Occipital lobe (tissue), 2 donors: ENCODE results near the gene C1orf216. TPM values are rescaled to one million over a fixed set of nuclear protein-coding genes. Genes with fewer than 3 reads are reported as not detected.
A peak's percentile ranks its signal among the peaks of the same experiment; 100 is the strongest.
"Not testable (repeated sequence)": the region's sequence is repeated elsewhere in the genome, so short reads cannot be mapped to it uniquely, and the experiment has no call there.

Experiments used
- DNase-seq: peaks from one replicate; lab custom pipeline; 2025; lab: John Stamatoyannopoulos, UW
- total RNA-seq: library from RNA; depleted of rRNA; stranded (reverse); fragments of >200 nt; gene quantifications from one replicate; pipeline ENCODE4 v1.2.3, GENCODE V29; 2014

The C1orf216 gene
- total RNA-seq: 73.0 TPM

- DNase-seq: peak; percentile 53
Observed at GRCh38 chr1:35718492-35719336, at the start of gene C1orf216. Gene C1orf216, minus strand, starts transcription at chr1:35718884. Its CDS starts 2,563 bp downstream, at chr1:35716321.

- no peak for DNase-seq
Observed at GRCh38 chr1:35764283-35764682, 45.6 kb upstream of the C1orf216 start.

GRCh38 chr1:35763201-35763600 is 44.5 kb upstream of the C1orf216 start:
- DNase-seq: no peak

- DNase-seq: no peak
Observed at GRCh38 chr1:35762141-35762540, 43.5 kb upstream of the C1orf216 start.

- no peak for DNase-seq
Observed at GRCh38 chr1:35756064-35756463, 37.4 kb upstream of the C1orf216 start.

- no peak for DNase-seq
Observed at GRCh38 chr1:35753626-35754260, 35.1 kb upstream of the C1orf216 start.

GRCh38 chr1:35748326-35748725 is 29.6 kb upstream of the C1orf216 start:
- DNase-seq: peak; percentile 30

GRCh38 chr1:35745124-35745730 is 26.5 kb upstream of the C1orf216 start:
- DNase-seq: no peak

GRCh38 chr1:35737120-35737519 is 18.4 kb upstream of the C1orf216 start:
- DNase-seq: no peak

- no peak for DNase-seq
Observed at GRCh38 chr1:35727434-35728040, 8.9 kb upstream of the C1orf216 start.

- peak; percentile 37 for DNase-seq
Observed at GRCh38 chr1:35726450-35727433, 8.1 kb upstream of the C1orf216 start.

- DNase-seq: peak; percentile 42
Observed at GRCh38 chr1:35725596-35725995, 6.9 kb upstream of the C1orf216 start.

GRCh38 chr1:35717911-35718476 is 690 bp downstream of the C1orf216 start:
- DNase-seq: peak; percentile 71

- peak; percentile 63 for DNase-seq
Observed at GRCh38 chr1:35715568-35716002, 3.1 kb downstream of the C1orf216 start.

- DNase-seq: no peak
Observed at GRCh38 chr1:35714921-35715567, 3.6 kb downstream of the C1orf216 start.

GRCh38 chr1:35711098-35711497 is 7.6 kb downstream of the C1orf216 start:
- DNase-seq: not testable (repeated sequence)

GRCh38 chr1:35708952-35709351 is 9.7 kb downstream of the C1orf216 start:
- DNase-seq: no peak

- no peak for DNase-seq
Observed at GRCh38 chr1:35708441-35708921, 10.2 kb downstream of the C1orf216 start.

GRCh38 chr1:35707601-35708440 is 10.9 kb downstream of the C1orf216 start:
- no peak for DNase-seq
